ENCODE results near the gene TM6SF1.
"Not testable (repeated sequence)": the region's sequence is repeated elsewhere in the genome, so short reads cannot be mapped to it uniquely, and the experiment has no call there.

TM6SF1 gene

DNA sequence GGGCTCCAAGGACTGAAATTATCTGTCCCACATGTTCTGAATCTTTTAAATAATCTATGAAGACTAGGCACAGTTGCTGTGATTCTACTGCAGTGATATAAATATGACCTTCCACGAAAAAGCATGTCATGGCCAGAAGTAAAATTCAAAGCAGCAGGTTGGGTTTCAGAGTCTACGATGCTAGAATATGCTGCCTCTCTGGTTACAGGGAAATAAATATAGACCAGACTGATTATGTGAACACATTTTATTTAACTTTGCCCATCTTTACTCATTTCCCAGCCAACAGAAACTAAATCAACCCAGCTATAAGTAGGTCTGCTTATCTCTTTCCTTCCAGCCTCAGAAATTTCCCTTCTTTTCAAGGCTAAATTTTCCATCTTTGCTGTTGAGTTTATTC, 19.9 kb upstream of the TM6SF1 start:
- no peak for DNase-seq (ENCODE audit: low read depth in 4 of 4, low spot score in 1 of 4)

DNA sequence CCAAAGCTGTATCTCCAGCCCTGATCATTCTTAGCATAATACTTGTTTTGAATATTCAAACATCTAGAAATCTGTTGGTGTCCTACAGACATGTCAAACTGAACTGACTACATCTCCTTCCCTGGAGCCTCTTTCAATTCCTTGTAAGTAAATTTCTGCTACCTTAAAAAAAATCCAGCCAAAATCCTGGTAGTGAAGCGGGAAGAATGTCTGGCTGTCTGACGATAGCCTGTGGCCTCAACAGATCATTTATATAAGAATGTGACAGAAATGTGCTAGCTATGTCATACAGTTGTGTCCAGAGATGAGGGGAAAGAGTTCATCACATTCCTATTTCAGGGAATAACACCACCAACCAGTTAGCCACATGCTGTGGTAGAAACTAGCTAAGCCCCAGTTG, 18.6 kb upstream of the TM6SF1 start:
- no peak for DNase-seq (ENCODE audit: low read depth in 4 of 4, low spot score in 1 of 4)

DNA sequence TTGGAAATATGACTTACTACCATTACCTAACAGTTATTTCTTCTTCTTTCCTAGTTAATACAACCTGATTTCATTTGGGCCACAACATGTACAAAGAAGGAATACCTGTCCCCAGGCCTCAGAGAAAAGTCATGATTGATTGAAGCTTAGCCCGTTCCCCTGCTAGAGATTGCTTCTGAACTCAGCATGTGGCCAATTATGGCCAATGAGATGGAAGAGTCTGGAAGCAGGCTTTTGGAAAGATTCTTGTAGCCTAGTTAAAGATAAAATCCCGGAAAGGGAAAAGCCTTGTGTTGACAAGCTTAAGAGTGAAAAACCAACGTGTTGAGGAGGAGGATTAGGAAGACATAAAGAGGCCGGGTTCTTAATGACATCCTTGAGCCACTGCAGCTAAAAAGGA, 17.0 kb upstream of the TM6SF1 start:
- DNase-seq (ENCODE audit: low read depth in 4 of 4, low spot score in 1 of 4): no peak

DNA sequence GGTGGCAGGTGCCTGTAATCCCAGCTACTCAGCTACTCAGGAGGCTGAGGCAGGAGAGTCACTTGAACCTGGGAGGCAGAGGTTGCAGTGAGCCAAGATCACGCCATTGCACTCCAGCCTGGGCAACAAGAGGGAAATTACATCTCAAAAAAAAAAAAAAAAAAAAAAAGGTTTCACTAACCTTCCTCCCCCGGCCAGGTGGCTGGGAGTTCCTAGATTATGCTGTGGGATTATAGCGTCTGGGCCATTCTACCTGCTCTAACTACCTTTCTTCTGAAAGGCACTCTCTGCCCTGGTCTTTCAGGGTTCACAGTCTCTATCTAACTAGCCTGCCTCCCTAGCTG, 15.5 kb upstream of the TM6SF1 start:
- DNase-seq (ENCODE audit: low read depth in 4 of 4, low spot score in 1 of 4): not testable (repeated sequence)

DNA sequence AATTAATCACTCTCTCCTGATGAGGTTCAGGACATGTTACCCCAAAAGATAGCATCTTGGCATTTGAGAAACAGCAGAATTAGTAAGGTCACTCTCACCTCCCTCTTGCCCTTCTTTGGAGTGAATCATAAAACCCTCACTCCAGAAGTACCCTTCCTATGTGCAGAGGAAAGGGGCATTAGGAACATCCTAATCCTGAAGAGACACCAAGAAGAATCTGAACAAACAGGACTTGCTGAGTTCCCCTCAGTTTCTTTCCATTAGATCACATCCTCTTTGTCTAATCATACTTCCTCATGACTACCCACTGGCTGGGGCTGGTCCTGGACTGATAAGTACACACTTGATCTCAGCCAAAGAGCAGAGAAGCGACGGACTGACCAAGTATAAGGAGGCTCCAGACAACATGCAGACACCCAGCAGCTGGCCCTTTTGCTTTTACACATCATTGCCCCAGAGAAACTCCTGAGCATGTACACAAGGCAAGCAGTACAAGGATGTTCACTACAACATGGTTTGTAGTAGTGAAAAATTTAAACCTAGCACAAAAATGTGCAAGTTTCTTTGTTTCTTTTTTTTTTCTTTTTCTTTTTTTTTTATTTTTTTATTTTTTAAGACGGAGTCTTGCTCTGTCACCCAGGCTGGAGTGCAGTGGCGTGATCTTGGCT, 15.0 kb upstream of the TM6SF1 start:
- DNase-seq (ENCODE audit: low read depth in 4 of 4, low spot score in 1 of 4): no peak

DNA sequence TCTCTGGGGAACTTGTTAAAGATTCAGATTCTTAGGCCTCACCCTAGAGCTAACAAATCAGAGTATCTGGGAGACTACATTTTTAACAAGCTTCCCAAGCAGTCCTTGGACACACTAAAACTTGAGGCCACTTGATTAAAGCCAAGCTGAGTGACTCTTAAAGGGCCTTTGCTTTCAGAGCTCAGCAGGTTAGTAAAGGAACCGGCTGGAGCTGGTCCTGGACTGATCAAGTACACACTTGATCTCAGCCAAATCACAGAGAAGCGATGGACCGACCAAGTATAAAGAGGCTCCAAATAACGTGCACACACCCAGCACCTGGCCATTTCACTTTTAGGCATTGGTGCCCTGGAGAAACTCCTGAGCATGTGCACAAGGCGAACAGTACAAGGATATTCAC, 12.9 kb upstream of the TM6SF1 start:
- no peak for DNase-seq (ENCODE audit: low read depth in 4 of 4, low spot score in 1 of 4)

DNA sequence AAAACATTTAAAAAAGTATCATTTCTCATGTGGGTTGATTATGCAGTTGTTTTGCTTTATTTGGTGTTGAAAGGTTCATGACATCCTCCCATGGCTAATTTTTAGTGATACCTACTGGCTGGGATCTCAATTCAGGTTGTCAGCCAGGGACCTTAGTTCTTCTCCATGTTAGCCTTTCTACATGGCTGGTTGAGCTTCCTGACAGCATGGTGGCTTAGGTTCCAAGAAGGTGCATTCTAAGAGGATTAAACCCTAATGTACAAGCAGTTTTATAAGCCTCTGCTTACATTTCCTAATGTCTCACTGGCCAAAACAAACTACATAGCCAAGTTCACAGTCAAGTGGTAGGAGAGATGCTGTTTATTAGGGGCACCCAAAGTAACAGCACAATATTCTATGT, 9.4 kb upstream of the TM6SF1 start:
- DNase-seq (ENCODE audit: low read depth in 4 of 4, low spot score in 1 of 4): no peak

DNA sequence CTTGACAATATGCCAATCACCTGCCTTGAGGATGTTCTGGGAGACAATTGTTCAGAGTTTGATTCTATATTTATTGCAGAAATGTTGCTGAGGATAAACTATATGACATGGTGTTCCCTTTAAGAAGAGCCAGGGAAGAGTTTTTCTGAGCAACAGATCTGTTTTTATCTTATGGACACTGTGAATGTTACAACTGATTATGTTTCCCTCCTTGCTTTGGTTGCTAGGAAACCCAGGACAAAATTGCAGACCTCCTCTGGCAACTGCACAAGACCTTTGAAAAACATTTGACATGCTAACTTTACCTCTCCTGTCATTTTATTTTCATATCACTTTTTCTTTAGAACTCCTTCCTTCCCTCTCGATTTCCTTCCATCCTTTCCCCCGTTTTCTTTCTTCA, 8.2 kb upstream of the TM6SF1 start:
- no peak for DNase-seq (ENCODE audit: low read depth in 4 of 4, low spot score in 1 of 4)

DNA sequence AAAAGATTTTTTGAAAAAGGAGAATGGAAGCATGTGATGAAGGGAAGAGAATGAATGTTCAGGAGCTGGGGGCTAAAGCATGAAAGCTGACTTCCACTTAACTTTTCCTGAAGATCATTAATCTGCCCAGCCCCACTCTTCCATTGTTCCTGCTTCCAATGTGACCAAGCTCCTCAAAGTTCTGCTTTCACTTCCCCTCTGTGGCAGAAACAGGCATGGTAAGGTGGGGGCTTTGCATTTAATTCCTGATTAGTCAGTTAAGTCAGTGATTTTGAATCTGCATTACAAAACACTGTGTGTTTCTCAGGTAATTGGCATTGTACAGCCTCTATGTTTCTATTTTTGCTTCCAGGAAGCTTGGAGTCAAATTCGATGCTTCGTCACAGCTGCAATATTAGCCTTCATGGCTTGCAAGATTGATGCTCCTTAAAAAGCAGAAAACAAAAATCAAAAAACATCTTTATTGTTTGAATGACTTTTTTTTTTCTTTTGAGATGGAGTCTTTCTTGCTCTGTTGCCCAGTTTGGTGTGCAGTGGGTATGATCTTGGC, 7.3 kb upstream of the TM6SF1 start:
- no peak for DNase-seq (ENCODE audit: low read depth in 4 of 4, low spot score in 1 of 4)

DNA sequence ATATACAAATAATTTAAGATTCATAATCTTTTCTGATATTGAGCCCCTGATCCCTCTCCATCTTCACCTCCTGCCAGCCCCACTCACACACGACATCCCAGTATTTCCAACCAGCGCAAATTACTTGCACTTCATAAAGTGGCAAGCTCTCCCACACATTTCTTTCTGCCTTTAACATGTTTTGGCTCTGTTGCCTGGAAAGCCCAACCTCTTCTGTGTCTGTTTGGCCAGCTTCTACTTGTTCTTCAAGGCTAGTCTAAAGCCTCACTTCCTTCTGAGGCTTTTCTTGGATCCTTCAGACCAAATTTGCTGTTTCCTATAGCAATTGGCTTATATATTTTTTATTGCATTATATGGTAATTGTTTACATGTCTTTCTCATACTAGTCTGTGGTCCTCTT, 5.1 kb upstream of the TM6SF1 start:
- DNase-seq (ENCODE audit: low read depth in 4 of 4, low spot score in 1 of 4): no peak

DNA sequence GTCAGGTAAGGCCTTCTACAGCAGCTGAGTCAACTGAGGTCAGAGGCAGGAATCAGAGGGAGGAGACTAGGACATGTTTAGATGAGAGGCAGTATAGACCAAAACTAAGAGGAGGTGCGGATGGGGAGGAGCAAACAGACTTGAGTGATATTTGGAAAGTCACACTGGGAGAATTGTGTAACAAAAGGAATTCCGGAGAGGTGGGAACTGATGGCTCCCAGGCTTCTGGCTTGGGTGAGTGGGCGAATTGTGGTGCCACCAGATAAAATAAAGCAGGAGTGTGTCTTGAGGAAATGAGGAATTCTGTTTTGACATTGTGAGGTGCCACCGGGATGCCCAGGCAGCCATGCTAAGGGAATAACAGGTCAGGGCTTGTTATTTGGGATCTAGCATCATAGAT, 3.3 kb upstream of the TM6SF1 start:
- no peak for DNase-seq (ENCODE audit: low read depth in 4 of 4, low spot score in 1 of 4)

DNA sequence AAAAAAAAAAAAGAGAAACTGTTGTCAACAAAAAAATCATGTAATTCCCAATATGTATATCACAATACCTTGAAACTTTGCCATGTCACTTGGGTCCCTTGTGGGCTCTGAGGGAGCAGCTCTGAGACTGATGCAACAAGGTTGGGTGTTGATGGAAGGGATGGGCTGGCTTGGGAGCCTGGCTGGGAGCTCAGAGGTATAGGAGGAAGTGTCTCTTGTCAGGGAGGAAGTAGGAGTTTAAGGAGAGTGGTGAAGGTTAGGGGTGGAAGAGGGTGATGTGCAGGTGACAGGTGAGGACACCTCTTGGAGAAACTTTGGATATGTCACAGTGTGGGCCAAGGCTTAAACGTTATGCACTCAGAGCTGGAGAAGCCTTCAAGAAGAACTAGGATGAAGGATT, 2.0 kb upstream of the TM6SF1 start:
- no peak for DNase-seq (ENCODE audit: low read depth in 4 of 4, low spot score in 1 of 4)

DNA sequence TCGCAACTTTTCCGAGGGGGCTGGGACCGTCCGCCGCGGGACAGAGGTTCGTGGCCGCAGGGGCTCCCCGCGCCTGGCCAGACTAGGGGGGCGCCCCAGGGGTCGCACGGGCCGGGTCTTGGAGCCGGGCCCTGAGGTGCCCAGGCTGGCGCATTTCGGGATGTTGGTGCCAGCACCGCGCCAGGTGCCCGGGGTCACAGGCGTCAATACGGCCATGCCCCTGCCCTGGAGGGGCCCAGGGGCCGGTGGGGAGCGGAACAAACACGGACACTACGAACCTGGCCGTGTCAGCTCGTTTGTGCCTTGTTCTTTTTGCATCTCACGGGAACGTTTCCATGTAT, 366 bp downstream of the TM6SF1 start:
- no peak for DNase-seq (ENCODE audit: low read depth in 4 of 4, low spot score in 1 of 4)

DNA sequence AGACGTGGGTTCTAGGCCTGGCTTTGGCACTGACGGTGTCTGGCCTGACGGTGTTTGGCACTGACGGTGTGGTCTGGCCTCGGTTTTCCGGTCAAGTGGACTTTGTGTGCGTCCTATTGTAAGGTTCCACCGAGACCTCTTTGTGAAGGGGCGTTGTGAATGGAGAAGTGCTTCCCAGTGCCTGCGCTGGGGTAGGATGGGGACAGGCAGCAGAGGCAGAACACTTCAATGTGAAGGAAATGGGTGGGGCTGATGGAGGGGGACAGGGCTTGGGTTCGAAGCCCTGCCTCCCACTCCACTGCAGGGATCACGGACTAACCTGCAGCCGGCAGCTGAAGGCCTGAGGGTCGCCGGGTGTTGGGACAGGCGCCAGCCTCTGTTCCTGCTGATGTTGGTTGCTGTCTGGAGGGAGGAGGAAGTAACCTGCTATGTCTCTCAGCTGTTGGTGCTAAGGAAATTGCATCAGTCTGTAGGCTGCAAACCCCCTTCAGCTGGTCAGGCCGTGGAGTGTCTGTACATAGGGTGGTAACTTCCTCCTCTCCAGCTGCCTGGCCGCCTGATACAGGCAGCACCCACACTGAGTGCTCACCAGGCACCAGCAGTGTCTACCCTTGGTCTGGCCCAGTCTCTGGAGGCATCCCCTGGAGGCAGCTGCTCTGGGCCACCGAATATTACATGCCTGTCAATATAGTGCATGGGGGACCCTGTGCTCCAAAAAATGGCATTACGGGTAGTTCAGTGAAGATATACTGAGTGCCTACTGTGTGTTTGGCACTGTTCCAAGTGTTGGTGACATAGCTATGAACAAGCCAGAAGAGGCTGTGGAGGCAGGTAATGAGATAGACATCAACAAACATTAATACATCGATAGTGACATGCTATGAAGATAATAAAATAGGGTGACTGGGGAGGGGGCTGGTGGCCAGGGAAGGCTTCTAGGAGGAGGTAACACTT, 1.1 kb downstream of the TM6SF1 start:
- DNase-seq (ENCODE audit: low read depth in 4 of 4, low spot score in 1 of 4): no peak

DNA sequence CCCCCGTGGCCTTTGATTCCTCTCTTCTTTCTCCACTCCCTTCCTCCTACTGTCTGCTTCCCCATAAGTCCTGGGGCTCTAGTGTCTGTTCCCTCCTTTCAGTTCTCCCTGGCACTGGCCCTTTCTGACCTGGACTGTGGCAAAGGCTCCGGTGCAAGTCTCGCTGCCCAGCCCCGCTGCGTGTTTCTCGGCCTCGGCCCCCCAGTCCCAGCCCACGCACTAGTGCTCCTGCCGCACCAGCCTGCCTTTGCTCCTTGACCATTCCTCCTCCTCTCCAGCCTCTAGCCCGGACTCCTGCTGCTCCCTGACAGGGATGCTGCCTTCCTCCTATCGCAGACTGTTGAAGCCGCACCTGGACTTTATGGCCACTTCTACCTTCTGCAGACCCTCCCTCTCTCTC, 2.1 kb downstream of the TM6SF1 start:
- no peak for DNase-seq (ENCODE audit: low read depth in 4 of 4, low spot score in 1 of 4)

DNA sequence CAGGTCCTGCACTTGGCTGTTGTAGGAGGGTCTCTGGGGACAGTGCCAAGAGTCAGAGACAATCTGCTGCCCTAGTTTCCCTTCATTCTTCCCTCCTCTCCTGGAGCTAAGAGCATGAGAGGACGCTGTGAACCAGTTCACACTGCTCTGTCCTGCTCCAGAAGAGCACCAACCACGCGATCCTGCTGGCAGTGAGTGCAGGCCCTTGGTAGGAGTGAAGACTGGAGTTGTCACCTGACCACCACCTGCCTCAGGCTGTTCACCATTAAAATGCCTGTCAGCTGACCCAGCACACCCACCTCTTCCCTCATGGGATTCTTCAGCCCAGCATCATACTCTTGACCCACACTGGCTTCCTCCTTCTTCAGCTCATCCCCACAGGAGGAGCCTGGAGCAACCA, 2.9 kb downstream of the TM6SF1 start:
- DNase-seq (ENCODE audit: low read depth in 4 of 4, low spot score in 1 of 4): no peak

DNA sequence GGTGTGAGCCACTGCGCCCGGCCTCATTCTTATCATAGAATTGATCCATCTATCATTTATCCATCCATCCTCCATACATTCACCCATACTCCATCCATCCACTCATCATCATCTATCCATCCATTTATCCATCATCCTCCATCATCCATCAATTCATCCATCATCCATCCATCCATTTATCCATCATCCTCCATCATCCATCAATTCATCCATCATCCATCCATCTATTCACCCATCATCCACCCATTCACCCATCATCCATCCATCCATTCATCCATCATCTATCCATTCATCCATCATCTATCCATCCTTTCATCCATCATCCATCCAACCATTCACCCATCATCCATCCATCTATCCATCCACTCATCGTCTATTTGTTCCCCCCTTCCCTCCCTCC, 3.7 kb downstream of the TM6SF1 start:
- DNase-seq (ENCODE audit: low read depth in 4 of 4, low spot score in 1 of 4): no peak

DNA sequence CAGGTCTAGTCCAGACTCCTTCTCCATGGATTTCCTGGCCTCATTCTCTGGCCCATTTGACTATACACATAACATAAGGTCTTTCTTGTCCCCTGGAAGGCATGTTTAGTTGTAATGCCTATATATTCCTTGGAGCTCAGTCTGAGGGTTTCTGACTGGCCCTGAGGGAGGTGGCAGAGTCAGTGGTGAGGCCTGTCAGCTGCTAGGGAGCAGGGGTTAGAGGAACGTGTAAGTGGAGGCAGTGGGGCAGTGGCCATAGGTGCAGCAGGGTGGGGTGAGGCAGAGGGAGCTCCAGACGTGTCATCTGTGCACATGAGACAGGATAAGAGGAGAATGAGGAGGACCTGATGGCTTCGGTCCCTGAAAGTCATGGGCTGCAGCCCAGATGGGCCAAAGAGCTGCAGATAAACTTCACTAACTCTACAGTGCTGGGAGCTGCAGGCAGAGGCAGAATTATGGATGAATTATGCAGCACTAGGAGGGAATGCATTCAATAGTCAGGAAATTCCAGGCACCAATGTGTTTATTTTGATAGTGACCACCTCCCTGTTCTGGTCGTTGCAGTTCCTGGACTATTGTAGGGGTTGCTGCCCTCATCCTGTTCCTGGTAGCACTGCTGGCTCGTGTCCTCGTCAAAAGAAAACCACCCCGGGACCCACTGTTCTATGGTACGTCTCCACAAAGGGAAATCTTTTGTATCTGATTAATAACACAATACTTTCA, 4.9 kb downstream of the TM6SF1 start:
- DNase-seq (ENCODE audit: low read depth in 4 of 4, low spot score in 1 of 4): no peak

DNA sequence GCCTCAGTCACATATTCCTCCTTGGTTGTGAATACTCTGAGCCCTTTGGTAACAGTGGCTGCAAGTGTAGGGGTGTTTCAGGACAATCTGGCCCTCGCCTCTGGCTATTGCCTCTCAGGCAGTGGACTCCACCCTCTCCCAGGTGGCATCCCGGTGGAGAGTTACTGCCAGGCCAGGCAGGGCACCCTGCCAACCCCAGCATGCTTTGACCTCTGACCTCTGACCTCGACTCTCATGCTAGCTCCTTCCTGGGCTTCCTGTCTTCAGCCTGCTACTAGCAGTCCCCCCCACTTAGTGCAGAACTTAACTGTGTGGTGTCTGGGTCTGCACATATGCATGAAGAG, 5.5 kb downstream of the TM6SF1 start:
- no peak for DNase-seq (ENCODE audit: low read depth in 4 of 4, low spot score in 1 of 4)

DNA sequence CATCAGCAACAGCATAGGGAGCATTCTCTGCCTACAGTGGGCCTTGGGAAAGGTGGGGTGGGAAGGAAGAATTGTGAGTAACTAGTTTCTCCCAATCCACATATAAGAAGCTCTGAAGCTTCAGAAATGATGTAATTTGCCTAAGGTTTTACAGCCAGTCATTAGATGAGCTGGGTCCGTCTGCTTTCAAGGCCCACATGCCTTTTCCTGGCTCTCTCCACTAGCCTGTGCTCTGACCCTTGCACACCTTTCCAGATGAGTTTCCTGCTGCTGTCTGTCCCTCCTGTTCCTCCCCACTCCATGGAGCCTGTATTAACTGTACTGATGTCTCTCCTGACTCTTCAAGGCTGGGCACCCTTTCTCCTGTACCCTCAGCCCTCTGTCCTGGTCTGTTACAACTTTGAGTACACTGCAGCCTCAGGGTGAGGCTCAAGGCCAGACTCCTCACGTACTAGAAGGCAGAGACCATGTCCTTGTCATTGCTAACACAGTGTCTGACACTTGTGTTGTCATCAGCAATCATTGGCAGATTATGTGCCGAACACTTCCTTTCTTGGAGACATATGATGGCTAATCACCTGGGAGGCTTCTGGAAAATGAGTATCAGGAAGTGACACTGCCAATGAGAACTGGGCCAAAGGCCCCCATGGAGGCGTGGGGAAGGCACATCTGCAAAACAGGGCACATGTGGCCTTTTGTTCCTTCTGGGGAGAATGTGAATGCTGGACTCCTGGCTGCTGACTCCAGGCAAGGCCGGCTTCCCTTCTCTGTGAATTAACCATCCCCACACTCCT, 6.6 kb downstream of the TM6SF1 start:
- no peak for DNase-seq (ENCODE audit: low read depth in 4 of 4, low spot score in 1 of 4)

DNA sequence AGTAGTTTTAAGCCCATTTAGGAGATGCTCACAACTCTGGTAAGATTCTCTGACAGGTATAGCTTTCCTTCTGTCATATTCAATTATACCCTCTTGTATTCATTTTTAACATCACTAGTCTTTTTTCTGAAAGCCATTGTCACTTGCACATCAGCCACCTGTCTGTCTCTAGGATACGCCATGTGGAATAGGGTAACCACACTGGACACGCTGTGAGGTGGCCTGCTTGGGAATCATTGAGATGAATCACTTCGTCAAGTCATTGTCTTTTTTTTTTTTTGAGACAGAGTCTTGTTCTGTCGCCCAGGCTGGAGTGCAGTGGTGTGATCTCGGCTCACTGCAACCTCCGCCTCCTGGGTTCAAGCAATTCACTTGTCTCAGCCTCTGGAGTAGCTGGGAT, 7.4 kb downstream of the TM6SF1 start:
- DNase-seq (ENCODE audit: low read depth in 4 of 4, low spot score in 1 of 4): no peak

All from stimulated activated CD4-positive, alpha-beta T cell treated with anti-CD3 and anti-CD28 coated beads, Interleukin-1b, Interleukin-23, amount 100 ng/mL, for 24 hours (primary cell).